HG03095 (cell line): Measurements from ENCODE around the gene KLF13.

ENCODE experiments used
- ATAC-seq: cut with Tn5 transposase; IDR thresholded peaks from one replicate; pipeline ENCODE4 v1.9.1; 2021; ENCODE audit warnings: moderate library complexity; ENCODE audit not compliant: unreplicated experiment

Gene KLF13

GRCh38 chr15:31377030-31377429 is 50.4 kb downstream of the KLF13 start:
- no peak for ATAC-seq

- no peak for ATAC-seq
Observed at GRCh38 chr15:31378363-31378903, 51.8 kb downstream of the KLF13 start.

GRCh38 chr15:31379042-31379441 is 52.4 kb downstream of the KLF13 start:
- ATAC-seq, result no peak

DNA sequence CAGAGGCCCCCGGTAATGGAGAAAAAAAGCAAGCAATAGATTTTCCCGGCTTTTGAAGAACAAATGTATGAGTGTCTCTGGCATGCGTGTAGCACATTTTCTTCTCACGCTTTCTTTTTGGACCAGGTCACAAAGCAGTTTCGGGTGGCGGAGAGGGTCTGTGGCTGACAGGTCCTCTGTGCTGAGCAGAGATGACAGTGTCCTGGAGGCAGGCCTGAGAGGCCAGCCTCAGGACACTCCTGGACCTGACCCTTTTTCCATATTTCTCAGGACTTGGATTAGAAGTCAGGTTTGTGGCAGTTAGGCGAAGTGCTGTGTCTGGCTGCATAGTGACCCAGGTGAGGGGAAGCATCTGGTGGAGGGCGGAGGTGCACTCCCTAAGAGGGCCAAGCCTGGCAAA is 52.9 kb downstream of the KLF13 start:
- ATAC-seq, result no peak

DNA sequence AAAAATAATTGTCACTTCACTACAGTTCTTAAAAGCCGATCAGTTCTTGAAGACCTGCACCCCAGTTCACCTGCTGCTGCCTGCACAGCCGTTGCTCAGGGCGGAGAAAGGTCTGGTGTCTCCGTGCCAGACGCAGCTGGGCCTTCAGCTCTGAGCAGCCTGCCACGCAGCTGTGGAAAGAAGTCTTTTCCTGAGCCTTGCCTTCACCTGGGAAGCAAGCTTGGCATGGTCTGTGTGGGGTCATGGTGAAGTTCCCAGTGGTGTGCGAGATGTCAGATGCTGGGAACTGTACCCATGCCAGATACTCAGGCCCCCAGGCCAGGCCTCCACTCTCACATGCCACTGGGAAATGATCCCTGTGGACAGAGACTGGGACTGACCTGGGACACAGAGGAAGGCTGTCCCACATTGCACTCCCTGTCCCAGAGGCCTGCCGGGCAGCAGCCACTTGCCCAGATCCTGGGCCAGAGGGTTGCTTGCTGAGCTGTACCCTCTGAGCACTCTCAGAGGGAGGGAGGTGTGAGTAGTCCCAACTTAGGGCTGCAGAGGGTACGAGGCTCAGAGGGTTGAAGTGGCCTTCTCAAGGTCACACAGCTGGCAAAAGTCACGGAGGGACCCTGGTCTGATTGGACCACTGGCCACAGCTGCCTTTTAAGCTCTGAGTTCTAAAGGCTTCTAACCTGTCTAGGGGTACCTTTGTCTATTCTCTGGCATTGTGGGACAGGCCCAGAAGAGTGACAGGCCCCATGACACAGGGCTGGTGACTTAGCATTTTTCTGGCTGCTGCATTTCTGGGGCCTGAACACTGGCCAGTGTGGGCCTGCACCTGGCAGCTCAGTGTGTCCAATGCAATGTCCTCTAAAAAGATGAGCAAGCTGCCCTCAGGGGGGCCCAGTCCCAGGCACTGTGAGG is 55.4 kb downstream of the KLF13 start:
- ATAC-seq, result no peak

DNA sequence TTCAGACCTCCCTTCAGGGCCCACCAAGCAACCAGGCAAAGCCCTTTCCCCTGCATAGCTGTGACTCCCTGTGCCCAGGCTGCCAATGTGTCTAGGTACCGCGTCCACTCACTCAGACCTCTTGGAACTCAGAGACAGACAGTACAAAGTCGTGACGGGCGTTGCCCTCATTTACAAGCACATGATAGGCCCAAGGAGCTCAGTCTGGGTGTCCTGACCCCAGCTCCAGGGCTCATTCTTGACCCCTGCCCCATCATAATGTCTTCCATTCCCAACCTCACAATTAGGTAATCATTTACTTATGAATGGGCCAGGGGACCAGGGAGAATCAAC is 56.0 kb downstream of the KLF13 start:
- no peak for ATAC-seq

GRCh38 chr15:31383139-31383538 is 56.5 kb downstream of the KLF13 start:
- ATAC-seq, result no peak

- no peak for ATAC-seq
Observed at GRCh38 chr15:31384568-31384967, 57.9 kb downstream of the KLF13 start.

- no peak for ATAC-seq
Observed at GRCh38 chr15:31385736-31386135, 59.1 kb downstream of the KLF13 start.

GRCh38 chr15:31387092-31387478 is 60.5 kb downstream of the KLF13 start:
- ATAC-seq, result no peak

- no peak for ATAC-seq
Observed at GRCh38 chr15:31387479-31388118, 61.0 kb downstream of the KLF13 start.

- no peak for ATAC-seq
Observed at GRCh38 chr15:31389576-31389975, 62.9 kb downstream of the KLF13 start.

DNA sequence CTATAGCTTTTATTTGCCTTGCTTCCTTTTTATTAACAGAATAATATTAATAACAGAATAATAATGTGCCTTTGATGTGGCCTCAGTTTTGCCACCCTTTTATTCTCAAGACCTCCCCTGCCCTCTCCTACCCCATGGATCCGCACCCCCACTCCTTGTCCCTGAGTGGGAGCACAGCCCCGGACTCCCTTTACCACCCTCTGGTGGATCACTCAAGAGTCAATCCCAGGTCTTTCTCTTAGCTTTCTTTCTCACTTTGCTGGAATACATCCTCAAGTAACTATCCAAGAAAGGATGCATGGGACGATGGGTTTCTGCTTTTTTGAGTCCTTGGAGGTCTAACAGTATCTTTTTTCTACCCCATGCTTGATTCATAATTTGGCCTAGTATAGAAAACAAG is 63.4 kb downstream of the KLF13 start:
- no peak for ATAC-seq

- no peak for ATAC-seq
Observed at GRCh38 chr15:31390777-31391486, 64.3 kb downstream of the KLF13 start.

DNA sequence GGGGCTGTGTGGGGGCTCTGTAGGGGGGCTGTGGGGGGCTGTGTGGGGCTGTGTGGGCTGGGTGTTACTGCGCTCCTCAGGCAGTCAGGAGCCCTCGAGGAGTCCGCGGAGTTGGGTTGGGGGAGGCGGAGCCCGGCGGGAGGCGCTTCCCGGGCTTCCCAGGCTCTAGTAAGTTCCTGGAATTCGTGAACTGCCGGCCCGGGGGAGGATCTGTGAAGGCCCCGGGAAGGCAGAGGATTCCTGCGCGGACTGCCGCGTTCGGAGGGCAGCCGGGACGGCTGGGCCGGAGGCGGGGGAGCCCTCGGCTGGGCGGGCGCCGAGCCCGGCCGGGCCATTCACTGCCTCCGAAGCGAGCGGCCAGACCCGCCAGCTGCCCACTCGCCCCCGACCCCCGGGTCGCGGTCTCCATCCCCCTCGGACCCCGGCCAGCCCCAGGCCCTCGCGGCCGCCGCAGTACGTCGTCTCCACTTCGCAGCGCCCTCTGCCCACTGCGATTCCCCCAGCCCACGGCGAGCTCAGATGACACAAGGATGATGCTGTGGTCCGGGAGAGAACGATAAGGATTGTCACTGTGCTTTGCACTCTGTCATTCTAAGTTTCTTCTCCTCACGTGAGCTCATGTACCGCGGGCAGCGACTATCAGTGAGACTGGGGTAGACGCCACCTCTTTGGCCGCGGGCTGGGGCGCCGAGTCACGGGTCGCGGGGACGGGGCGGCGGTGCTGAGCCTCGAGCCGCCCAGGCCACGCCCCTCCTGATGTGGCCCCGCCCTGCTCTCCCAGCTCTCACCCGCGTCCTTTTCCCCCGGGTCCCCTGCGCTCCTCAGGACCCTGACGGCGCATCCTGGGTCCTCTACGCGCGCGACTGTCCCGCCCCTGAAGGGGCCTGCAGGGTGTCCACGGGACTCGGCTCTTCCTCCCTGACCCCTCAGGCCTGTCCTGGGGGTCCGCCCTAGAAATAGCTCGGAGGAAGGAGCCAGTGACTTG is 65.3 kb downstream of the KLF13 start:
- peak; percentile 89 for ATAC-seq

- ATAC-seq, result peak; percentile 25
Observed at GRCh38 chr15:31392761-31393401, 66.2 kb downstream of the KLF13 start.

DNA sequence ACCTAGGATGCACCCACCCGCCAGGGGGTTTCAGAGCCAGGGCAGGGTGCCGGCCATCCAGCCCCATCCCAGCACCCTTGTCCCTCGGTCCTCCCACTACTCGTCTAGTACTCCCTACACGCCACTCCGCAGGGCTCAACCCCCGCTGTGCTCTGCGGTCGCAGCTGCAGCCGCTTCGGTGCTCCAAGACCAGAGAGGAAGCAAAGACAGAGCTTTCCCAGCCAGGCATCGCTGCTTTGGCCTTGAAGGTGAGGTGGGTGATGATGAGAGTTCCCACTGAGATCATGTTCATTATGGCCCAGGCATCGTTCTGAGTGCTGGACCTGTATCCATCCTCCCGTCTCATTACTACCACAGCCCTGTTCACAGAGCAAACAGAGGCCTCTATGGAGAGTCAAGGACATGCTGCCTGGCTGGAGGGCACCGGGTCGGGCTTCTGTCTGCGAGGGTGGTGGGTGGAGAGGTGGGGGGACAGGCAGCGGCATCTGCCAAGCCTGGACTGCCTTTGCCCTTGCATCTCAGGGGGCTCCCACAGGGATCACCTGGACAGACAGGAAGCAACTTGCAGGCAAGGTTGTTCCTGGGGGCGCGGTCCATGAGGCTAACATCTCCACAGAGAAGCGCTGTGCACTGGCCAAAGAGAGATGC is 66.9 kb downstream of the KLF13 start:
- ATAC-seq, result no peak

GRCh38 chr15:31396881-31397560 is 70.4 kb downstream of the KLF13 start:
- no peak for ATAC-seq
